NCI-H146 treated with DMSO at 0.1 percent for 48 hours (cell line): ENCODE measurements around the gene RNF145.
A peak's percentile ranks its signal among the peaks of the same experiment; 100 is the strongest.

ENCODE experiments used
- DNase-seq: peaks from one replicate; lab custom pipeline; 2025; ENCODE audit not compliant: unreplicated experiment; lab: John Stamatoyannopoulos, UW

The RNF145 gene

GRCh38 chr5:159195775-159196174, 13.6 kb downstream of the RNF145 start:
- no peak for DNase-seq

GRCh38 chr5:159190170-159190569, 19.2 kb downstream of the RNF145 start:
- DNase-seq: no peak

DNA sequence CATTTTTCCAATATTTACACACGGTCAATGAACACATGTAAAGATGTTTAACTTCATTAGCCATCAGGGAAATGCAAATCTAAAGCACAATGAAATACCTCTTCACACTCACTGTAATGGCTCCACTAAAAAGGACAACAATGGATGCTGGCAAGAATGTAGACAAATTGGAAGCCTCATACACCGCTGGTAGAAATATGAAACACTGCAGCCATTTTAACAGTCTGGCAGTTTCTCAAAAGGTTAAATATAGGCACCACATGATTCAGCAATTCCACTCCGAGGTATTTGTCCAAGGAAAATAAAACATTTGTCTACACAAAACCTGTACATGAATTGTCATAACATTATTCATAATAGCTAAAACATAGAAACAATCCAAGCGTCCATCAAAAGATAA, 20.0 kb downstream of the RNF145 start:
- DNase-seq: peak; percentile 25

DNA sequence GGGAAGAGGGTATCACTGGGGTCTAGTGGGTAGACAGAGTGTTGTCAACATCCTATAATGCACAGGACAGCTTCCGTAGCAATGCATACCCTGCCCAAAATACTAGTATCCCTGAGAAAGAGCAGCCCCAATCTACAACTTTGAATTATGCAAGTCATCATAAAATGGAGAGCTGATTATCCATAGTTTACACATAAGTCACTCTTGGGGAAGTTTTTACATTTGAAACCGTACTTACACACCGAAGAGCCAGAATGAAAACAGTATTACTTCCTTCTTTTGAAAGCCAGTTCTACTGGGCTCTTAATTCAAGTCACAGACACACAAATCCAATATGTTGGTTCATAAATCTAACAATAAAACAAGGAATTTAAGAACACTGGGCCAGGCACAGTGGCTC, 21.6 kb downstream of the RNF145 start:
- DNase-seq: no peak

DNA sequence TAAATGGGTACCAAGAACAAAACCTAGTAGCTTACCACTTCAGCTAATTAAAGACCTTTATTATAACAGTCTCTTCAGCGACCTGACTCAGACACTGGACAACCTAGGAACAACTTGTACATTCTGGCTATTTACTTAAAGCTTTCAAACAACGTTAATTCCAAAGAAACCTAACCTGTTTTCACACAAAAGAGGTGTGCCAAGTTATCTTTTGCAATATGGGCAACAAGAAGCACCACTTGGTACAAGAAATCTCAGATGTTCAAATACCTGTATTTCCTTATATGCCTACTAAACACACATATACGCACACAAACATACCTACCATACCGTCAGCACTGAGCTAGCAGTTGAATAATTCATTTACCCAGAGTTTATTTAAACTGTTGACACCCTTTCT, 23.0 kb downstream of the RNF145 start:
- no peak for DNase-seq

- DNase-seq: no peak
Observed at GRCh38 chr5:159185773-159186172, 23.6 kb downstream of the RNF145 start.

- DNase-seq: no peak
Observed at GRCh38 chr5:159184858-159185381, 24.4 kb downstream of the RNF145 start.

DNA sequence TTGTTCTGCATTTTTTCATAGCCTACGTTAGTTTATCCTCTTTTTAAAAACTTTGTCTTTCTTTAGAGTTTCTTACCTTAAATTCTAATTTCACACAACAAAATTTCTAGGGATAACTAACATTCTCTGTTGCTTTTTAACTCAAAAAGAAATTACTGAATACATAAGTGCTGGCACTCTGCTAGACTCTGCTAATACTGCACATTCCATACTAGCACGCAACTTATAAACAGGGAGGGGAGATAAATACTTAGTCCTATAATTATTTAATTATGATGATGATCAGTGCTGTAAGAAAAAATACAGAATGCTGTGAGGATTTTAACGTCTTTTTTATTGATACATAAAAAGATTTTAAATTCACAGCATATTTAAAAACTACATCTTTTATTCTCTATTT, 25.1 kb downstream of the RNF145 start:
- no peak for DNase-seq

DNA sequence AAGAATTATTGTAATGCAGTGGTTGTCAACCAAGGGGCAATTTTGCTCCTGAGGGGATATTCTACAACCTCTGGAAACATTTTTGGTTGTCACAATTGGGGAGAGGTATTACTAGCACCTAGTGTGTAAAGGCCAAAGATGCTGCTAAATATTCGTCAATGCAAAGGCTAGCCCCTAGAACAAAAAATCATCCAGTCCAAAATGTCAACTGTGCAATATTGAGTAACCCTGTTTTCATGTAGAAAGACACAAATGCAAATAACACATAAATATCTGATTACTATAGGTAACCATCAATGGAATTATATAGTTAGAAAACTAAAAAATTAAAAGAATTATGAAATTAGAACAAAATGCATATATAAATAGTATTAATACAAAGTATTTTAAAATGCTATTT, 26.1 kb downstream of the RNF145 start:
- no peak for DNase-seq

- DNase-seq: no peak
Observed at GRCh38 chr5:159182691-159183090, 26.7 kb downstream of the RNF145 start.

GRCh38 chr5:159181651-159182050, 27.7 kb downstream of the RNF145 start:
- DNase-seq: no peak

- DNase-seq: no peak
Observed at GRCh38 chr5:159181152-159181551, 28.2 kb downstream of the RNF145 start.

DNA sequence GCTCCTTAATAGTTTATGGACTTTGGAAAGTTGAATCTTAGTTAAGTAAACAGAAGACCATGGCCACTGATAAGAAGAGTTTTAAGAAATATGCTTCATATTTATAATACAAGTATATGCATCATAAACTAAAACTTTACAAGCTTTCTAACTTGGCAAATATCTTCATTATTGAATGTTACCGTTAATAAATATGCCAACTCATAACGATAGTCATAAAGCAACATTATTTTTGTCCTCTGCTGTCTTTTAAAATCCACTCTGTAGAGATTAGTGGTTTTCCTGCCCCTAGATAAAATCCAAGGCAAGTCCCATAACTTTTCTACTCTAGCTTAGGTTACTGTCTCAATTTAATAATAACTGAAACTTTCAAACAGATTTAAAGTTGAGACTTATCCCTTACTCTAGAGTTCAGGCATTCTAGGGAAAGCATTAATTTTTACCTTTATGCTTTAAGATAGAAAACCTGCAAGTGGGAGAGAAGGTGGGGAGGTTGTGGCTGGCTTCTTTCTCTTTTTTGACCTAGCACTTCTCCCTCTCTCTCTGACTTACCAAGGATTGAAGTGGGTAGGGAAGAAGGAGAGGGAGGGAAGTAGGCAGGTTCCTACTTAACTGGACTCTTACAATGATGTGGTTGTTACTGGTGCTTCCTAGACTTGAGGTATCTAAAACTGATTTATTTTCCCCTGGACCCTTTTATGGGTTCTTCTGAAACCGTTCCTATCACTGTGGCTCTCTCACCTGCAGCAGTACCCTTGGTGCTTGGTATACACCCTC, 29.6 kb downstream of the RNF145 start:
- DNase-seq: no peak

DNA sequence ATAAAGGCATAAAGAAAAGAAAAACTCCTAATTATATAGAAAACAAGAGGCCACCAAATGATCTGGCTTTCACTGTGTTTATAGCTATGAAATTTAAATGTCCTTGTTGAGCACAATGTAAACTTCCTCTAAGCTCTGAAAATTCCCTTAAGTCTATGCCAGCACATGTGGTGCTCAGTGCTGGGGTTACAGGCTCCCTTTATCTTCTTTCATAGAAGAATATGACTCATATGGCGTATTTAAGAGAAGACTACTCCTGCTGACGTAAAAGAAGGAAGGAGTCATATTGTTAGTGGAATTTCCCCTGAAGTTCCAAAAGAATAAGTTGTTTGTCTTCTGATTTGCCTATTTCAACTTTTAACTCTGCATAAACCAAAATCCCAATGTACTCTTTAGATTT, 30.4 kb downstream of the RNF145 start:
- DNase-seq: no peak

- DNase-seq: no peak
Observed at GRCh38 chr5:159175547-159175946, 33.8 kb downstream of the RNF145 start.

DNA sequence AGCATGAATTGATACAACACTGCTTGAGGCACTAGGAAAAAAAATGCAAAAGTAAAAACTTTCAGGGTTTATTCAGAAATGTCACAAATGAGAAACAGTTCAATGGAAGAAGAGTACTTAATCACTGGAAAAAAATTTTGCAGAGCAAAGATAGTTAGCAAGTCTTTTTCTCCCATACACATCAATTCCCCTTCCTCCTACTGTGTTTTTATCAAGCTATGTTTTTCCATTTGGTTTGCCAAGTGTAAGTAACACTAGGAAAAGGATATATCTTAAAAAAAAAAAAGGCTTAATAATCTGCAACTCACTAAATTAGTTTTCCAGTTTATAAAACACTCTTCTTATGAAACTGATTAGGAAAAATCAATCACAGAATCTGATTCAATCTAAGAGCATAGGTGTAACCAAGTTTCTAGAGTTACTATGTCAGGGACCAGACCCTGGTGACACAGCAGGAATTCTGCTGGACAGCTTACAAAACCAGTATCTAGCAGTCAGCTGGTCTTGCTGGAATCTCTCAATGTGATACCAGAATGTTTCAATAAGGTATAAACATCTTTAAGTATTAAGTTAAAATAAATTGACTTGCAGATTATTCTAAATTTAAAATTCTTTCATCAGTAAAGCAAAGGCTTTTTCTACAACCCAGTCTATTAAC, 34.7 kb downstream of the RNF145 start:
- DNase-seq: no peak

- no peak for DNase-seq
Observed at GRCh38 chr5:159171274-159171673, 38.1 kb downstream of the RNF145 start.

GRCh38 chr5:159170021-159170420, 39.3 kb downstream of the RNF145 start:
- DNase-seq: no peak

DNA sequence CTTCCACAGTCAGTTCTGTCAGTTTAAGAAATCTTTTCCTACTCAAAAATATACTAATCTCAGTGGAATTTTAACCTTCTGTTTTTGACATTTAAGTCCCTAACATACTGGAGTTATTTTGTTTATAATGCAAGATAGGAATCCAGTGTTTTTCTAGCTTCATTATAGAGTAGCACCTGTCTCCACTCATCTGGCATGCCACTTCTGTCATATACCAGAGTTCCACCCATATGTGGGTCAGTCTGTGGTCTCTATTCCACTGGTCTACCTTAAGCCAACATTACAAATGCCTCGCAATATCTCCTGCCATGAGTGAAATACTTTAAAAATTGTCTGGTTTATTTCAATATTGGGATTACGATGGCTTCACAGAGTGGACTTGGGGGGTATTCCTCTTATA, 42.9 kb downstream of the RNF145 start:
- no peak for DNase-seq

DNA sequence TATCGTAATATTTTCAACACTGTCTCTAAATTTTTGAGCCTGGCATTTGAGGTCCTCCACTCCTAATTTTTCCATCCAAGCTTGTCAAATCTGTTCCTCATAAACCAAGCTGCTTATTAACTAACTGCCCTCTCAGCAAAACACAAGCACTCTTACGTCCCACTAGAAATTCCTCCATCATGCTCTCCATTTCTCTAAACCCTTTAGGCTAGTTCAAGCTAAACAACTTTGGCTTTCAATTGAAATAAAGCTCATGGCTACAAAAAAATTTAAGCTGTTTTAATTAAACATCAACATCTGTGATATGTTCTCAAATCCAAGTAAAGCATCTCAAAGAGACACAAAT, 45.7 kb downstream of the RNF145 start:
- no peak for DNase-seq

DNA sequence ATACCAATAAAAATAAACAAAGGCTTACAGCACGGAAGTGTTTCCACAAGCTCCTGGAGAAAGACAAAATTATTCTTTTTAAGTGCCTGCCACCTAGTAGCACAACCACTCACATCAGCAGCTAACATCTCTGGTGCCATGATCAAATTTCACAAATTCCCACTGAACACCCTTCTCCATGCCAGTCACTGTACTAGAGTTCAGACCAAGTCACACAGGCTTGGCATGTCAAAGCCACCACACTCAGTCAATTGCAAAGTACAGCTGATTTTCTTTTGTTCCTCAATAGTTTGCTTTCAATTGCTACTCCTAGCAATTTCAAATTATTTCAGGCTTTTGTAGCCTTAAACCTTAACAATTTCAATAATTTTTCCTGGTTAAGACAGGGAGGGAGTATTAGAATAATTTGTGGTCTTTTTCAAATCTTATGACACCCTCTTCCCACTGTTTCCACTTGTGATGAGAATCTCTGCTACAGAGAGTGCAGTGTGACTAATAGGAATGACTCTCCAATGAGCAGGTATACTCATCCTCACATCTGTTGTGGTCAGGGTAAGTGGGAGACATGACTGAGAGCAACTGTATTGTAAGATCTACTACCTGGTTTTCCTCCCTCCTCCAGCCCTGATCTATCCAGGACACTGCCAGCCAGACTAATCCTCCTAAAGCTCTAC, 46.2 kb downstream of the RNF145 start:
- no peak for DNase-seq
